ENCODE data around the gene NALF2.

Gene NALF2

DNA sequence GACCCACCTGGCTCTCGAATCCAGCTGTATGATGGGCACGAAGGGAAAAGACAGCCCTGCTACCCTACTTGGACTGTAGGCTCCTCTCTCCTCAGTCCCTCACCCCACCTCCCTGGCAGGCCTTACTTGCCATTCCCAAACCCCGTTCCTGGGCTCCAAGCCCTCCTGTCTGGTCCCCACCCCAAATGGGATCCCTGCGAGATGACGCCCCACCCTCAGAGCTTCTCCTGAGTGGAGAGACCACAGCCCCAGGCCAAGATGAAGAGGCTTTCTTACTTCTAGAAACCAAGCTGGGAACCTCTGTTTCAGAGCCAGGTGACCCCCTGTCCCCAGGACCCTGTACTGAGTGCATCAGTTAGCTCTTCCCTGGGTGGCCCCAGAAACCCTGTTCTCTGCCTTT, 4.5 kb downstream of the NALF2 start:
- Mint-ChIP-seq H3K27ac (no peak overlapping the region), H3K27me3 (peaks cover 8% of the 10 kb centered on the region), H3K36me3 (no peaks in the 10 kb centered on the region), H3K4me3 (no peak overlapping the region), H3K9me3 (ENCODE audit: low read depth) (no peaks in the 10 kb centered on the region), H3K4me1 (ENCODE audit: low read depth) (peaks cover 3% of the 10 kb centered on the region)

- H3K9me3 Mint-ChIP-seq (ENCODE audit: low read depth), result no peaks in the 10 kb centered on the region
- no peaks in the 10 kb centered on the region for H3K36me3 Mint-ChIP-seq
- H3K27ac Mint-ChIP-seq, result no peak overlapping the region
- H3K4me3 Mint-ChIP-seq, result no peak overlapping the region
- H3K27me3 Mint-ChIP-seq, result peaks cover 8% of the 10 kb centered on the region
- peaks cover 3% of the 10 kb centered on the region for H3K4me1 Mint-ChIP-seq (ENCODE audit: low read depth)
These were observed 6.1 kb downstream of the NALF2 start for GRCh38 chrX:69510137-69510715.

- Mint-ChIP-seq H3K27me3 (peaks cover 8% of the 10 kb centered on the region), H3K9me3 (ENCODE audit: low read depth) (no peaks in the 10 kb centered on the region), H3K4me3 (no peak overlapping the region), H3K4me1 (ENCODE audit: low read depth) (no peaks in the 10 kb centered on the region), H3K36me3 (no peaks in the 10 kb centered on the region), H3K27ac (no peak overlapping the region)
These were observed 6.9 kb downstream of the NALF2 start for GRCh38 chrX:69510914-69511513.

GRCh38 chrX:69522052-69522451, 17.9 kb downstream of the NALF2 start:
- no peak overlapping the region for H3K27ac Mint-ChIP-seq
- no peak overlapping the region for H3K4me3 Mint-ChIP-seq
- no peaks in the 10 kb centered on the region for H3K4me1 Mint-ChIP-seq (ENCODE audit: low read depth)
- no peaks in the 10 kb centered on the region for H3K36me3 Mint-ChIP-seq
- H3K9me3 Mint-ChIP-seq (ENCODE audit: low read depth), result no peaks in the 10 kb centered on the region
- peaks cover 6% of the 10 kb centered on the region for H3K27me3 Mint-ChIP-seq

DNA sequence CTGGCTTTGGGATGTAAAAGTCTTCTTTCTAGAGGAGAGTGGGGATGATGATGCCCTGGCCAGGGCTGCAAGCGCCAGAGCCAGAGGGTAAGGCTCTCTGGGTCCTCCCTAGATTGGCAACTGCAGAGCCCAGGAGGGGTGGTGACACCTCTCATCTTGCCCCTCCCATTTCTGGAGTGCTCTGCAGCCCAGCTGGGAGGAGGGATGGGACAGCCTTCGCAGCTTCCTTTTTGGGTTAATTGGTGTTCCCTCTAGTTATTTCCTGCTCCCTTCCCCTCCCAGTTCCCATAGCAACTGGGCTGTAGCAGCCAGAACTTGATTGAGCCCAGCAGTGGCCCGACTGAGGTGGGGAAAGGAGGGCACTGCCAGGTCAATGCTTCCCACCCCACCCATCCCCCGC, 19.2 kb downstream of the NALF2 start:
- Mint-ChIP-seq H3K27me3 (peaks cover 5% of the 10 kb centered on the region), H3K4me3 (no peak overlapping the region), H3K27ac (no peak overlapping the region), H3K4me1 (ENCODE audit: low read depth) (no peaks in the 10 kb centered on the region), H3K9me3 (ENCODE audit: low read depth) (no peaks in the 10 kb centered on the region), H3K36me3 (no peaks in the 10 kb centered on the region)

DNA sequence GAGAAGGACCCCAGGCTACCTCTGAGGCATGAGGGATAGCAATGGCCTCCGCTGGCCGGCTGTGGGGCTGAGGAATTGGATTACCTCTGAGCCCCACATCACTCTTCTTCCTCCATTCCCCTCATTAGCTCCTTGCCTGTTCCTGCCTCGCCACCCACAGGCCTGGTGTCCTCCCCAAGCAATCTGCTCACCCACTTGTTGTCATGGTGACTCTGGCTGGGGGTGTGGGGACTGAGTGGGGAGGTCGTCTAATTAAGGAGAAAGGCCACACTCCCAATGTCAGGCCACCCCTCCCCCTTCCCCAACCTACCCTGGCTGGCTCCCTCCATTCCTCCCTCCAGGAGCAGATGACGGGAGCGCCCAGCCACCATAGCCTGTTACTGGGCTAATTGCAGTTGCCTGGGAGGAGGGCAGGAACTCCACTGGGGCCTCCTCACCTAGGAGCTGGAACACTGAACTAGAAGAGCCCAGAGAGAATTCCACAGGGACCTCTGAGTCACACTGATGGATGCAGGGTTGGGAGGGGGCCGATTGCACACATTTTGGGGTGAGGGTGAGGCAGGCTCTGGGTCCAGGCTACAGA, 20.7 kb downstream of the NALF2 start:
- peaks cover 5% of the 10 kb centered on the region for H3K27me3 Mint-ChIP-seq
- H3K9me3 Mint-ChIP-seq (ENCODE audit: low read depth), result no peaks in the 10 kb centered on the region
- no peaks in the 10 kb centered on the region for H3K4me1 Mint-ChIP-seq (ENCODE audit: low read depth)
- no peak overlapping the region for H3K27ac Mint-ChIP-seq
- H3K4me3 Mint-ChIP-seq, result no peak overlapping the region
- H3K36me3 Mint-ChIP-seq, result no peaks in the 10 kb centered on the region

DNA sequence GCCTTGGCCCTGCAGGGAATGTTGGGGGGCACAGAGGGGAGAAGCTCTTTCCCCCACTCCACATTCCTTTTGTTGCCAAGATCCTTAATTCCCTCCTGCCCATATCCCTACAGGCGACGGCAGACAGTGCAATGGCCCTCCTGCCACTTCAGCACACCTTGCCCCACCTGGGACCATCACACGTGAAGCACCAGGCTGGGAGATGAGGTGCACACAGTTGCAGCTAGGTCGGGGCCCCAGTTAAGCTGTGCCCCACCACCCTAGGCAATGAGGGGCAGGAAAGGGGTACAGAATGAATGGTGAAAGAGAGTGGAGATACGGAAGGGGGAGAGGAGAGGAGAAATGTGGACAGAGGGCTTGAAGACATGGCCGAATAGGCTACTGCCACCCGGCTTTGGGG, 26.2 kb downstream of the NALF2 start:
- Mint-ChIP-seq H3K9me3 (ENCODE audit: low read depth) (no peaks in the 10 kb centered on the region), H3K4me1 (ENCODE audit: low read depth) (no peaks in the 10 kb centered on the region), H3K27ac (no peak overlapping the region), H3K4me3 (no peak overlapping the region), H3K36me3 (no peaks in the 10 kb centered on the region), H3K27me3 (peaks cover 1% of the 10 kb centered on the region)

DNA sequence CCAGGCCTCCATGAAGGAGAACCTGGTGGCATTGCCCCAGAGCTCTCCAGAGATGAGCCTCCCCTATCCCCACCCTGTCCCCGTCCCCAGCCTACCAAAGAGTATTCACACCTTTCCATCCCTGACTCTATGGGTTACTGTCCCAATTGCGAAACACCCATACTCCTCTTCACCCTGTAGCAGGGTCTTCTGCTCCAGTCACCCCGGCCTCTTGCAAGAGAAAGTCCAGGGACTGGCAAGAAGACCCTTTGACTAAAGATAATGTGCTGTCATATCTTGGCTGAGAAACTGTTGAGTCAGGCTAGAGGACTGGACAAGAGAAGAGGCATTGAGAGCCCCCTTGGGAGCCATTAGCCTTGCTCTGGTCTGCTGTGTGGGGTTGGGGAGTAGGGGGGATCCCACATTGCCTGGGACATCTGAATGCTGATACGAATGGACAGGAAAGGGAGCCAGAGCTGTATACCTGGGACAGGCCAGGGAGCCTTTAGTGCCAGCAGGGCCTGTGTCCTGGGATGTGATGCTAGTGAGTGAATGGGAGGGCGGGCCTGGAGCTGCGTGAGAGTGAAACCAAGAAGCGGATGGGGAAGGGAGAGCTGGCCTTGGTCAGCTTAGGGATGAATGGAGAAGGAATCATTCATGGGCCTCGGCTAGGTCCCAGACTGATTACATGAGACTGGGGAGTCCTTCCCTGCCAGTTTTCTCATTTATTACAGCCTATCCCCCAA, 27.1 kb downstream of the NALF2 start:
- Mint-ChIP-seq H3K27me3 (peaks cover under 1% of the 10 kb centered on the region), H3K4me1 (ENCODE audit: low read depth) (no peaks in the 10 kb centered on the region), H3K9me3 (ENCODE audit: low read depth) (no peaks in the 10 kb centered on the region), H3K36me3 (no peaks in the 10 kb centered on the region), H3K4me3 (no peak overlapping the region), H3K27ac (no peak overlapping the region)

DNA sequence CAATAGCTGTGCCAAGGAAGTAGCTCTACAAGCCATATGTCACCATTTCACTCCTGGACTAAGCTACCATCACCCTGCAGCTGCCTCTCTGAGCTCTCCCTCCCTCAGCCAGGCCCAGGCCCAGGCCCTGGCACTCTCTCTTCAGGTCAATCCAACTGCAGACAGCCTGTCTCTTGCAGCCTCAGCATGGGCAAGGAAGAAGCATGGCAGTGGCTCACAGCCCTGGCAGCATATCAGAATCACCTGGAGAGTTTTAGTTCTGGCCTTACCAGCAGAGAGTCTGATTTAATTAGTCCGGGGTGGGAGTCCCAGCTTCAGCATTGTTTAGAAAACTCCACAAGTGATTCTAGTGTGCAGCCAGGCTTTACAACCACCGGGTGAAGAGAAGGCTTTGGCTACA, 31.5 kb downstream of the NALF2 start:
- Mint-ChIP-seq H3K4me1 (ENCODE audit: low read depth) (peaks cover 13% of the 10 kb centered on the region), H3K4me3 (no peak overlapping the region), H3K27ac (no peak overlapping the region), H3K9me3 (ENCODE audit: low read depth) (no peaks in the 10 kb centered on the region), H3K27me3 (peaks cover 1% of the 10 kb centered on the region), H3K36me3 (no peaks in the 10 kb centered on the region)

DNA sequence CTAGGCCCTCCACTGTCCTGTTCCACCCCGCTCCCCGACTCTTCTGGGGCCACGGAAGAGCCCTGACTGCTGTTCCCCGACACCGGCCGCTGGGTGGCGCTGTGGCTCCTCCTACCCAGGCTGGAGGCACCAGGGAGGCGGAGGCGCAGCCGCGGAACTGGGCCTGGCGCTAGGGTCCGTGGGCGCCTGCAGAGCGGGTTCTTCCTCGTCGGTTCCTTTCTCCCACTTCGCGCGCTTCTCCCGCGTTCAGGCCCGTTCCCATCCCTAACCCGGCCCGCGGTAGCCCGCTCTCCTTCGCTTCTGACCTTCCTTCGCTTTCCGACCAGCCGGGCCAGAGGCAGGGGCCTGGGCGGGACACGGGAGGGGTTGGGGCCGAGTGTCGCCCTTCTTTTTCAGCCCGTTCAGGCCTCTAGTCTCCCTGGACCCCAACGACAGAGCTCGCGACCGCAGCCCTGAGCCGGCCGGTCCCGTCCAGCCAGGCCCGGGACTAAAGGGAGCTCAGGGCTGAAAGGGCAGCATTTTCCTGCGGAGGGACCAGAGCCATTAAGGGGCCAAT, 34.3 kb downstream of the NALF2 start:
- Mint-ChIP-seq H3K4me1 (ENCODE audit: low read depth) (peaks cover 13% of the 10 kb centered on the region), H3K36me3 (no peaks in the 10 kb centered on the region), H3K27ac (no peak overlapping the region), H3K27me3 (peaks cover 1% of the 10 kb centered on the region), H3K9me3 (ENCODE audit: low read depth) (no peaks in the 10 kb centered on the region), H3K4me3 (peak overlapping the region; percentile 56)

DNA sequence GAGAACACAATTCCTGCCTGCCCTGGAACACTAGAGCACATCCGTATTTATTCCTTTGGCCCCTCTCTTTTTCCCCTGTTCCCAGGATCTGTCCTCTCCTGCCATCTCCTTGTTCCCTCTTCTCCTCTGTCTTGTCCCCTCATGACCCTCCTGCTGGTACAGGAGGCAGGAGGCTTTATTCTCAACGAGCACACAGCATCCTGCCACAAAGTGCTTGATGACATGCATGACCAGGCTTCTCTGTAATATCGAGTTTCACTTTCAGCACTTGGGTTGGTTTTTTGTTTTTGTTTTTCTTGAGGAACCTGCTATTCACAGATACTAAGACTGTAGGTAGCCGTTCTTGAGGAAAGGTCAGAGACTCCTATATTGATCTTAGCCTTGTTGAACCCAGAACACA, 35.3 kb downstream of the NALF2 start:
- H3K36me3 Mint-ChIP-seq, result no peaks in the 10 kb centered on the region
- no peaks in the 10 kb centered on the region for H3K9me3 Mint-ChIP-seq (ENCODE audit: low read depth)
- H3K4me3 Mint-ChIP-seq, result peak overlapping the region; percentile 63
- H3K27ac Mint-ChIP-seq, result no peak overlapping the region
- peaks cover 1% of the 10 kb centered on the region for H3K27me3 Mint-ChIP-seq
- peaks cover 13% of the 10 kb centered on the region for H3K4me1 Mint-ChIP-seq (ENCODE audit: low read depth)

DNA sequence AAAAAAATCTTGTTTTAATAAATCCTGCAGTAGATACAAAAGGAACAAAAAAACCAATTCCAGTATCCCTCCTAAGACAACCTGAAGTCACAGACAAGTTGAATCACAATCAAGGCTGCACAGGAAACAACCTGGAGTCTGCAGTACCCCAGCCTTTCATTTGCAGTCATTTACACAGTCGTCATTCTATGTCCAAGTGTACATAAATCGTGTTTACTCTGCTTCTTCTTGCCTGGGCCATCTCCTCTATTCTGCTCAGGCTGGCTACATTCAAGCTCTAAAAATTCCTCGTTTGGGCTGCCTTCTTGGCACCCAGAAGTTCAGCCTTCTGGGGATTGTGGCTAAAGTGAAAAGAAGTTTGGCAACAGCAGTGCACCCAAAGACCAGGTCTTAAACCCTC, 37.8 kb downstream of the NALF2 start:
- Mint-ChIP-seq H3K4me1 (ENCODE audit: low read depth) (peaks cover 13% of the 10 kb centered on the region), H3K27me3 (peaks cover 1% of the 10 kb centered on the region), H3K4me3 (no peak overlapping the region), H3K27ac (no peak overlapping the region), H3K9me3 (ENCODE audit: low read depth) (no peaks in the 10 kb centered on the region), H3K36me3 (no peaks in the 10 kb centered on the region)

DNA sequence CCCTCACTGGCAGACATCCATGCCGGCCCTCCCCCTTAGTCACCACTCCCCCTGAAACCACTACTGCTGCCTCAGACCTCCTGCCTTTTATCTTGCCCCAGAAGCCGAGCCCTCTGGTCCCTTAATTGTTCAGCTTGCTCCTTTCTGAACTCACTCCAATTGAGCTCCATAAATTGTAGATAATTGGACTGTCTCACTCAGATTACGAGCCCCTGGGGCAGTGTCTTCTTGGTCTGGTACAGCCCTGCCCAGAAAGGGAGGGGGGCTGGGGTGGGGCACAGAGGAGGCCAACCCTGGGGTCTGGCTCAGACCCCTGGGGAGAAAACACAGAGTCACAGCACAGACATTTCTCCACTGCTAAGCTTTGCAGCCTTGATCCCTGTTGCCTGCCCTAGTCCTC, 39.4 kb downstream of the NALF2 start:
- Mint-ChIP-seq H3K4me3 (no peak overlapping the region), H3K36me3 (no peaks in the 10 kb centered on the region), H3K4me1 (ENCODE audit: low read depth) (peaks cover 9% of the 10 kb centered on the region), H3K27me3 (peaks cover 1% of the 10 kb centered on the region), H3K27ac (no peak overlapping the region), H3K9me3 (ENCODE audit: low read depth) (no peaks in the 10 kb centered on the region)

GRCh38 chrX:69546417-69546816, 42.3 kb downstream of the NALF2 start:
- H3K9me3 Mint-ChIP-seq (ENCODE audit: low read depth), result no peaks in the 10 kb centered on the region
- H3K27me3 Mint-ChIP-seq, result peaks cover 1% of the 10 kb centered on the region

DNA sequence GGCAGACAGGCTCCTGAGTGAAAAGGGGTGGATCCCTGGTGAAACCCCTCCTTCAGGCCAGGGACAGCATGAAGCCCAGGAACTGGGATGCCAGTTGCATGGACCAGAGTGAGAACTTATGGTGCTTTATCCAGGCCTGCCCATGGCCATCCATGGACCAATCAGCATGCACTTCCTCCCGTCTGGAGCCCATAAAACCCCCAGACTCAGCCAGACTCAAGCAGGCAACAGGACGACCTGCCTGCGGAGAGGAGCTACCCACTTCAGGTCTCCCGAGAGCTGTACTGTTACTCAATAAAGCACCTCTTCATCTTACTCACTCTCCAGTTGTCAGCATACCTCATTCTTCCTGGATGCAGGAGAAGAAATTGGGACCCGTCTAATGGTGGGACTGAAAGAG, 42.9 kb downstream of the NALF2 start:
- H3K9me3 Mint-ChIP-seq (ENCODE audit: low read depth), result no peaks in the 10 kb centered on the region
- no peaks in the 10 kb centered on the region for H3K36me3 Mint-ChIP-seq
- no peaks in the 10 kb centered on the region for H3K4me1 Mint-ChIP-seq (ENCODE audit: low read depth)
- H3K27ac Mint-ChIP-seq, result no peak overlapping the region
- no peak overlapping the region for H3K4me3 Mint-ChIP-seq
- H3K27me3 Mint-ChIP-seq, result peaks cover 1% of the 10 kb centered on the region

More at GRCh38 chrX:69546417-69546816, 42.3 kb downstream of the NALF2 start:
- Mint-ChIP-seq H3K36me3 (no peaks in the 10 kb centered on the region), H3K4me1 (ENCODE audit: low read depth) (no peaks in the 10 kb centered on the region), H3K4me3 (no peak overlapping the region), H3K27ac (no peak overlapping the region)
